GM12873 (cell line): Measurements from ENCODE around the gene NCAPD3.

Source experiments
- CTCF ChIP-seq: IDR thresholded peaks from 2 replicates; pipeline ENCODE4 v1.5.1; 2012; ENCODE audit warnings: low read depth, mild to moderate bottlenecking, moderate library complexity, low read length, control low read depth; ENCODE audit not compliant: insufficient read depth; ENCODE audit errors: missing control alignments

NCAPD3 gene

GRCh38 chr11:134138376-134138775, 85.4 kb downstream of the NCAPD3 start:
- TF ChIP-seq CTCF, result no peak

GRCh38 chr11:134134167-134134566, 89.6 kb downstream of the NCAPD3 start:
- no peak for TF ChIP-seq CTCF

- no peak for TF ChIP-seq CTCF
These were observed 91.0 kb downstream of the NCAPD3 start for GRCh38 chr11:134132808-134133207.

GRCh38 chr11:134131628-134132244, 92.0 kb downstream of the NCAPD3 start:
- no peak for TF ChIP-seq CTCF

GRCh38 chr11:134126217-134126822, 97.4 kb downstream of the NCAPD3 start:
- TF ChIP-seq CTCF, result no peak

- TF ChIP-seq CTCF, result no peak
These were observed 98.3 kb downstream of the NCAPD3 start for GRCh38 chr11:134125507-134125906.

GRCh38 chr11:134124660-134125451, 98.9 kb downstream of the NCAPD3 start:
- no peak for TF ChIP-seq CTCF
